Thoracic aorta (tissue), 2 donors: ENCODE results near the gene PRDM13. TPM values are rescaled to one million over a fixed set of nuclear protein-coding genes. Genes with fewer than 3 reads are reported as not detected.

Experiments used
- ATAC-seq: fragments of 150-250 bp; one replicate; pipeline ENCODE4 v1.8.0; 2017; ENCODE audit warnings: low read depth; ENCODE audit not compliant: insufficient number of reproducible peaks, low FRiP score
- DNase-seq: peaks from one replicate; pipeline ENCODE4 v3.0.0-alpha.2; 2020; ENCODE audit warnings: low spot score
- H3K27ac ChIP-seq, 2 donors: fragments of 200-600 bp; sonication (generic); 1 replicate in 1 of 2; 2 replicates in 1 of 2; pipeline ENCODE4 v1.5.1; 2016; ENCODE audit warnings: mild to moderate bottlenecking in 2 of 2, moderate library complexity in 2 of 2
- H3K27me3 ChIP-seq: fragments of 200-600 bp; sonication (generic); replicated peaks from 2 replicates; pipeline ENCODE4 v1.6.0; 2016; ENCODE audit warnings: mild to moderate bottlenecking; ENCODE audit not compliant: insufficient read depth
- H3K36me3 ChIP-seq: fragments of 200-600 bp; sonication (generic); one replicate; pipeline ENCODE4 v1.5.1; 2016
- H3K4me1 ChIP-seq, 2 donors: fragments of 200-600 bp; sonication (generic); 1 replicate in 1 of 2; 2 replicates in 1 of 2; pipeline versions ENCODE4 v1.5.1 to v1.6.0; 2016; ENCODE audit warnings: low read depth in 2 of 2, mild to moderate bottlenecking in 1 of 2; ENCODE audit not compliant: control insufficient read depth in 1 of 2
- H3K4me3 ChIP-seq: fragments of 200-600 bp; sonication (generic); 2 replicates; pipeline ENCODE4 v1.5.1; 2016; ENCODE audit warnings: mild to moderate bottlenecking
- H3K9me3 ChIP-seq: fragments of 200-600 bp; sonication (generic); 2 replicates; pipeline ENCODE4 v1.5.1; 2016
- total RNA-seq, 2 donors: library from RNA; depleted of rRNA; stranded (reverse); fragments of >200 nt; gene quantifications; one replicate each; pipeline versions ENCODE4 v1.1.0 to v1.2.3, GENCODE V29; 2016
- TF ChIP-seq, protein P1 (sequence below): fragments of 200-600 bp; sonication (generic); IDR thresholded peaks from one replicate; pipeline ENCODE4 v1.5.1; 2019; ENCODE audit warnings: antibody characterized with exemption

Gene PRDM13
- total RNA-seq, 2 donors from 2014 or later, result not detected

DNA sequence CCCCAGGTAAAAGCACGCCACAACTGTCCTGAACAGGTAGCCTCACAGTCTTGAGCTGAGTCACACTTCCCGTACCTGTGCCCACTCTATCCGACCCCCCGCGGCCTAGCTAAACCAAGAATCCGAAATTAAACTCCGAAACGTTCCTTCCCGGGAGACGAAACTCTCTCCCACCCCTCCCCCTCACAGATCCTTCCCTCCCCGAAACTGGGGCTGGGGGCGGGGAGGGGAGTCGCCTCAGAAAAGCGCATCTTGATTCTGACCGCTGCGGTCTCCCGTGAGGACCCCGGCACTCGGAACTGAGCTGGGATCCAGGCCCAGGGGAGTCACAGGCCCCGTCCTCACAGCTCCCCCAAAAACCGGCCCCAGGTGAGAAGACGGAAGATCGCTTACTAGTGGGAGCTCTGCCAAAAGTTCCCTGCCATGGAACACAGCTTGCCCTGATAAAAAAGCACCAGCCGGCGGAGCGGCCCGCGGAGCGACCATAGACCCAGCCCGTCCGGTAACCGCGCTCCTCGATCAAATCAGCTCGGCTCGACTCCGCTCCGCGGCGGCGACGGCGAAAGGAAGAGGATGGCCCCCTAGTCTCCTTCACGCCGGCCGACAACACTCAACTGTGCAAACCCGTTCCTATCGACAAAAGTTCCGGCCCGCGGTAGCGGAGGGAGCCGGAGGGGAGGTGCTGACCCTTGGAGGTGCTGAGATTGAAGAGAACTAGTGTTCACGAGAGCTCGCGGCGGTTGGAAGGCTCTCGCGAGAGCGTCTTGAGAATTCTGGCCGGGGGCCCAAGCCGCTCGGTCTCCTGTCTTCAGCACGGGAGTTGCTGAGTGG, 38.3 kb upstream of the PRDM13 start, which contains the start of gene CCNC:
Gene CCNC (minus strand): TSS at position 558 of the 831 bp plus-strand sequence. CDS start 133 bp downstream, at position 425.
- DNase-seq (peak; percentile 66), ATAC-seq (peak; percentile 97)
- Histone ChIP-seq H3K4me1 (peaks cover 12 to 17% of the 10 kb centered on the region in 2 donors), H3K27me3 (no peaks in the 10 kb centered on the region), H3K27ac (peak within 1 kb of the TSS; percentile 13 to 55), H3K4me3 (peak within 1 kb of the TSS; percentile 90), H3K9me3 (no peaks in the 10 kb centered on the region), H3K36me3 (no peaks in the 10 kb centered on the region)
- TF ChIP-seq, protein P1, sequence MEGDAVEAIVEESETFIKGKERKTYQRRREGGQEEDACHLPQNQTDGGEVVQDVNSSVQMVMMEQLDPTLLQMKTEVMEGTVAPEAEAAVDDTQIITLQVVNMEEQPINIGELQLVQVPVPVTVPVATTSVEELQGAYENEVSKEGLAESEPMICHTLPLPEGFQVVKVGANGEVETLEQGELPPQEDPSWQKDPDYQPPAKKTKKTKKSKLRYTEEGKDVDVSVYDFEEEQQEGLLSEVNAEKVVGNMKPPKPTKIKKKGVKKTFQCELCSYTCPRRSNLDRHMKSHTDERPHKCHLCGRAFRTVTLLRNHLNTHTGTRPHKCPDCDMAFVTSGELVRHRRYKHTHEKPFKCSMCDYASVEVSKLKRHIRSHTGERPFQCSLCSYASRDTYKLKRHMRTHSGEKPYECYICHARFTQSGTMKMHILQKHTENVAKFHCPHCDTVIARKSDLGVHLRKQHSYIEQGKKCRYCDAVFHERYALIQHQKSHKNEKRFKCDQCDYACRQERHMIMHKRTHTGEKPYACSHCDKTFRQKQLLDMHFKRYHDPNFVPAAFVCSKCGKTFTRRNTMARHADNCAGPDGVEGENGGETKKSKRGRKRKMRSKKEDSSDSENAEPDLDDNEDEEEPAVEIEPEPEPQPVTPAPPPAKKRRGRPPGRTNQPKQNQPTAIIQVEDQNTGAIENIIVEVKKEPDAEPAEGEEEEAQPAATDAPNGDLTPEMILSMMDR, result no peak

GRCh38 chr6:99573980-99574617, 32.5 kb upstream of the PRDM13 start:
- Histone ChIP-seq H3K4me3 (no peak overlapping the region), H3K27ac (no peak overlapping the region), H3K36me3 (no peaks in the 10 kb centered on the region), H3K9me3 (no peaks in the 10 kb centered on the region), H3K27me3 (no peaks in the 10 kb centered on the region), H3K4me1 (no peaks in the 10 kb centered on the region)
- DNase-seq (no peak), ATAC-seq (no peak)
- TF ChIP-seq, protein P1, result no peak

GRCh38 chr6:99575544-99576227, 30.9 kb upstream of the PRDM13 start:
- TF ChIP-seq, protein P1, result no peak
- no peak overlapping the region for H3K27ac ChIP-seq
- H3K4me1 ChIP-seq, result no peaks in the 10 kb centered on the region
- no peaks in the 10 kb centered on the region for H3K27me3 ChIP-seq
- DNase-seq (no peak), ATAC-seq (no peak)
- no peak overlapping the region for H3K4me3 ChIP-seq
- no peaks in the 10 kb centered on the region for H3K9me3 ChIP-seq
- no peaks in the 10 kb centered on the region for H3K36me3 ChIP-seq

DNA sequence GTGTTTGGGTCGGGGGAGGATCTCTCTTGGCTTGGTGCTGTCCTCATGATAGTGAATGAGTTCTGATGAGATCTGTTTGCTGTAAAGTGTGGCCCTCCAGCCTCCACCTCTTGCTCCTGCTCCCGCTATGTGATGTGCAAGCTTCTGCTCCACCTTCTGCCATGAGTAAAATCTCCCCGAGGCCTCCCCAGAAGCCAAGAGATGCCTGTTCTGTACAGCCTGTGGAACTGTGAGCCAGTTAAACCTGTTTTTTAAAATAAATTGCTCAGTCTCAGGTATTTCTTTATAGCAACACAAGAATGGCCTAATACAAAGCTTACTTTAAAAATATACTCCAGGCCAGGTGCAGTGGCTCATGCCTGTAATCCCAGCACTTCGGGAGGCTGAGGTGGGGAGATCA, 26.9 kb upstream of the PRDM13 start:
- TF ChIP-seq, protein P1, result no peak
- Histone ChIP-seq H3K36me3 (no peaks in the 10 kb centered on the region), H3K4me1 (no peaks in the 10 kb centered on the region), H3K27ac (no peak overlapping the region), H3K4me3 (no peak overlapping the region), H3K27me3 (no peaks in the 10 kb centered on the region), H3K9me3 (no peaks in the 10 kb centered on the region)
- ATAC-seq (no peak), DNase-seq (no peak)

DNA sequence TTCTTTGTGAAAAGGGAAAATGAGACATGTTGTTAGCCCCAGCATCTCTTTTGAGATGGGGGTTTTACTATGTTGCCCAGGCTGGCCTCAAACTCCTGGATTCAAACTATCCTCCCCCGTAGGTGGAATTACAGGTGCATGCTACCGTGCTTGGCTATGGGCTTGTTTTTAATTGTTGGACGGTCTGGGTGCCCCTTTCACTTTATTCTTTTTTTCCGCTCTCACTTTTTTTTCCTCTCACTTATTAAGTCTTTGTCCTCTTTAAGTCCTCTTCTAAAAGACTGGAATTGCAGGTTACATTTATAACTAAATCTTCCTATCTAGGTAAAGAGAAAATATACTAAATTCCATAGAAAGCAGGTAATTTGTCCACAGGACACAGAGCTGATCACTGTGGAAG, 18.8 kb upstream of the PRDM13 start:
- H3K27ac ChIP-seq, result no peak overlapping the region
- ATAC-seq (no peak), DNase-seq (no peak)
- H3K4me3 ChIP-seq, result no peak overlapping the region
- H3K36me3 ChIP-seq, result no peaks in the 10 kb centered on the region
- H3K27me3 ChIP-seq, result peaks cover 21% of the 10 kb centered on the region
- TF ChIP-seq, protein P1, result no peak
- H3K4me1 ChIP-seq, result peaks cover 15 to 26% of the 10 kb centered on the region in 2 donors
- no peaks in the 10 kb centered on the region for H3K9me3 ChIP-seq
